Uterus (tissue), 2 donors: Measurements from ENCODE around the gene CERS6.

Source experiments
- CTCF ChIP-seq, 4 experiments: fragments of 200-600 bp in 2 of 4; fragments of 450-650 bp in 2 of 4; sonication (generic) in 2 of 4; IDR thresholded peaks; one replicate each; pipeline ENCODE4 v1.5.1; 2016 to 2019; ENCODE audit warnings: antibody characterized with exemption in 4 of 4, mild to moderate bottlenecking in 2 of 4, moderate library complexity in 1 of 4
- POLR2A ChIP-seq, 2 donors: fragments of 450-650 bp; IDR thresholded peaks; one replicate each; pipeline ENCODE4 v1.6.1; 2016; ENCODE audit warnings: antibody characterized with exemption in 2 of 2, mild to moderate bottlenecking in 1 of 2, moderate library complexity in 1 of 2

GRCh38 chr2:168431301-168432024, 24.6 kb upstream of the CERS6 start:
- TF ChIP-seq CTCF (IDR thresholded peaks at IDR 0.05), result no peak
- no peak for TF ChIP-seq POLR2A (IDR thresholded peaks at IDR 0.05)
